HepG2 (cell line): Measurements from ENCODE around the gene SLC22A23.

ENCODE experiments used
- HNRNPLL ChIP-seq: fragments of 200-400 bp; formaldehyde crosslinking; IDR thresholded peaks from 2 replicates; pipeline ENCODE4 v1.6.1; 2017; ENCODE audit warnings: mild to moderate bottlenecking, low read depth, low read length; ENCODE audit not compliant: poor library complexity, severe bottlenecking
- RAD21 ChIP-seq: fragments of 450-650 bp; formaldehyde crosslinking; IDR thresholded peaks from 2 replicates; pipeline ENCODE4 v1.5.0; 2020; ENCODE audit warnings: mild to moderate bottlenecking

DNA sequence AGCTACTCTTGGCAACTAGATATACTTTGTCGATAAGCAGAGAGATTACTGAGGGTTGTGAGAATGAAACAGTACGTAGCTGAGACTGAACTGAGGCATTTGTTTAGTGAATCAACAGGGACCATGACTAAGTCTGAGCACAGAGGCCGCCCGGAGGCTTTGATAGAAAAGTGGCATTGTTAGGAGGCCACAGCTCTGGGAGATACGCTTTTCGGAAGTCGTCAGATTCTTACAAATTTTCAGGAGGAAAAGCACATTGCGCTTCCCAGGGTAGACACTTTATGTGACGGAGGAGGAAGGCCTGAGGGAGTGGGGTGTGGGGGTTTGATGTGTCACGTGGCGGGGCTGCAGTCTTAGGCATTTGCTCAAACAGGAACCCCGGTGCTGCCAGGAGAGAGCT is 128.7 kb downstream of the SLC22A23 start:
- TF ChIP-seq RAD21 (CRISPR knock-in tag) (no peak), HNRNPLL (no peak)
